Effector CD8-positive, alpha-beta T cell (primary cell): ENCODE results near the gene FOXM1.
"Not testable (repeated sequence)": the region's sequence is repeated elsewhere in the genome, so short reads cannot be mapped to it uniquely, and the experiment has no call there.

Source experiments
- DNase-seq: peaks from one replicate; lab custom pipeline; 2025; lab: John Stamatoyannopoulos, UW

FOXM1 gene

DNA sequence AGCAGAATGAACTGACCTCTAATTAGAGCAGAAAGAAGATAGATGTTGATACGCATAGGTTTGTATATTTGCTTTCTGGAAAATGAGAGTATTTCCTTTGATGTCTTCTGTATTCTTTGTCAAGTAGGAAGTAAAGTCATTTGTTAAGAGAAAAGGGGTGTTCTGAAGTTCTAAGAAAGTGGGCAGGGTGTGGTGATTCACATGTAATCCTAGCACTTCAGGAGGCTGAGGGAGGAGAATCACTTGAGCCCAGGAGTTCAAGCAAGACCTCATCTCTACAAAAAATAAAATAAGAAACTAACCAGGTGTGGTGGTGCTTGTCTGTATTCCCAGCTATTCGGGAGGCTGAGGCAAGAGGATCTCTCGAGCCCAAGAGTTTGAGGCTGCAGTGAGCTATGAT, 2.9 kb upstream of the FOXM1 start:
- no peak for DNase-seq

DNA sequence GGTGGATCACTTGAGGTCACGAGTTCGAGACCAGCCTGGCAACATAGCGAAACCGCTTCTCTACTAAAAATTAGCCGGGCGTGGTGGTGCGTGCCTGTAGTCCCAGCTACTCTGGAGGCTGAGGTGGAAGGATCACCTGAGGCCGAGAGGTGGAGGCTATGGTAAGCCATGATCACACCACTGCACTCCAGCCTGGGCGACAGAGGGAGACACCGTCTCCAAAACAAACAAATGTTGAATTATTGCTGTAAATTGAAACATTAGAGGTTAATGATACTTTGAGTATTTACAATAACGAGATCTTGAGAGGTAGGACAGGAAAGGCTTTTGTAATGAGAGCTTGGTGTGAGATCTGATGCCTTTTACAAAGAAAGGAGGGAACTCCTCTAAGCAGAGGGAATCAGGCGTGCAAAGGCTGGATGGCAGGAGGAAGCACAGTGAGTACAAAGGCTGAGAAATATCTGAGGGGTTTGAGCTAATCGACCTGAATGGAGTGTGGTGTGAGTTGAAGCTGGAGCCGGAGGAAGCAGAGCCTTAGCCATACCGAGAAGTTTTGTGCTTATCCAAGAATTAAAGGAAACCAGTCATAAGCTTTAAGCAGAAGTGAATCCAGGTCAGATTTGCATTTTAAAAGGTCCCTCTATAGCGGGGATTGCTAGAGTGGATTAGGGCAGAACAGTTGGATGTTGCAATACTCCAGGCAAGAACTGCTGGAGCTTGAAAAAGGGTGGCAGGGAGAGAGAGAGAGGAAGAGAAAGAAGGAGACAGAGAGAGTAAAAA, 1.2 kb upstream of the FOXM1 start:
- DNase-seq: no peak

DNA sequence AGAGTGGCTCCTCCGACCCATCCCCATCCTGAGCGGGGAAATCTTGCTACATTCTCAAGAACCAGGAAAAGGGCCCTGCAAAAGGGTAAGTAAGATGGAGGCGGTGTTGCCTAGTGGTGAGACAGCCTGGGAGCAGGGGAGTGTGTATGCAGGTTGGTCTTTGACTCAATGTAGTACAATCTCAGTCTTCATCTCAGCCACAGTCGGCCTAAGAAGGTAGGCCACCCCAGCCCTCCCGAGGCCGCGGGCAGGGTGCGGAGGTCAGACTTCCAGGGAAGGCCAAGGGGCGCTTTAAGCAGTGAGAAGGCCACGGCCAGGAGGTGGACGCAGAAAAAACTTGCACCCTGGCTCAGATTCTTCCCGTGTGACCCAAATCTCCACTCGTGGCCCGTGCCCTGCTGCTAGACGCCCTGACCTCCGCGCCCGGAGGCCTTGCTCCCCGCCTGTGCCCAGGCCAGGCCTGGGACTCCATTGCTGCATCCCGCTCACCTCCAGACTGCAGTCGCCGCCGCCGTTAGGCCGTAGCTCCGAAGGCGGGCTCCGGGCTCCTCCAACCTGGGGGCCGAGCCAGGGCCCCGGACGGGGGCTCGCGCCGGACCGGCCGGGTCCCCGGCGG, 435 bp downstream of the FOXM1 start:
- DNase-seq: no peak

DNA sequence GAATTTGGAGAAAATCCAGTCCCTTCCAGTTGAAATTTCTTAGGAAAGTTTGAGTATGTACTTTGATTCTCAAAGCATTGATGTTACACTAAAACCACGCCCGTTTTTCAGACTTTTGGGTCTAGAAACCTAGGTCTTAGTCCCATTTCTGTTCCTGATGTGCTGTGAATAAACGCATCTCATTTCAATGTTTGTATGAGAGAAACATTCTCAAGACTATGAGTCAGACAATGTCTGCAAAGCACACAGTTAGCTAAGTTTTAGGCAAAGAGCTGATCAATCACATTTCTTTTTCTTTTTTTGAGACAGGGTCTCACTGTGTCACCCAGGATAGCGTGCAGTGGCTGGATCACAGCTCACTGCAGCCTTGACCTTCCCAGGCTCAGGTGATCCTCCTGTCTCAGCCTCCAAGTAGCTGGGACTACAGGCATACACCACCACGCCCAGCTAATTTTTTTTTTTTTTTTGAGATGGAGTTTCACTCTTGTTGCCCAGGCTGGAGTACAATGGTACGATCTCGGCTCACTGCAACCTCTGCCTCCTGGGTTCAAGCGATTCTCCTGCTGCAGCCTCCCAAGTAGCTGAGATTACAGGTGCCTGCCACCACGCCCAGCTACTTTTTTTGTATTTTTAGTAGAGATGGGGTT, 7.9 kb downstream of the FOXM1 start:
- DNase-seq: not testable (repeated sequence)

DNA sequence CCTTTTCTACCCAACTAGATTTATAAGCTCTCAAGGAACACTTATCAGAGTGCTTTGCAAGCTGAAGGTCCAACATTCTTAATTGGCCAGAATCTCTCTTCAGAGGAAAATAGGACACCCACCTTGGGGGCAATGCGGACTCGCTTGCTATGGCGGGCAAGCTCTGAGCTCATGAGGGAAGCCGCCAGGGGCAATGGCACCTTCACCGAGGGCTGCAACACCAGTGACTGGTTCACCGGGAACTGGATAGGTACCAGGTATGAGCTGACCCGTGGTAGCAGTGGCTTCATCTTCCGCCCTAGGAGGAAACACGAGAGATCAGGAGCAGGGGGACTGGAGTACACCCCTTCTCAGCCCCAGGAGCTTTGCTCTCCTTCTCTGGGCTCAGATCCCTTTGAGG, 12.8 kb downstream of the FOXM1 start:
- DNase-seq: no peak

DNA sequence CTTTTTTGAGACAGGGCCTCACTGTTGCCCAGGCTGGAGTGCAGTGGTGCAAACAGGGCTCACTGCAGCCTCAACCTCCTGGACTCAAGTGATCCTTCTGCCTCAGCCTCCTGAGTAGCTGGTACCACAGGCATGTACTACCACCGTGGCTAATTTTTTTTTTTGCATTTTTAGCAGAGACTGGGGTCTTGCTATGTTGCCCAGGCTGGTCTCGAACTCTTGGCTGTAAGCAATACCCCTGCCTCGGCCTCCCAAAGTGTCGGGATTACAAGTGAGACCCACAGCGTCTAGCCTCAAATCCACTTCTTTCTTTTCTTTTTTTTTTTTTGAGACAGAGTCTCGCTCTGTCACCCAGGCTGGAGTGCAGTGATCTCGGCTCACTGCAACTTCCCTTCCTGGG, 13.6 kb downstream of the FOXM1 start:
- not testable (repeated sequence) for DNase-seq

DNA sequence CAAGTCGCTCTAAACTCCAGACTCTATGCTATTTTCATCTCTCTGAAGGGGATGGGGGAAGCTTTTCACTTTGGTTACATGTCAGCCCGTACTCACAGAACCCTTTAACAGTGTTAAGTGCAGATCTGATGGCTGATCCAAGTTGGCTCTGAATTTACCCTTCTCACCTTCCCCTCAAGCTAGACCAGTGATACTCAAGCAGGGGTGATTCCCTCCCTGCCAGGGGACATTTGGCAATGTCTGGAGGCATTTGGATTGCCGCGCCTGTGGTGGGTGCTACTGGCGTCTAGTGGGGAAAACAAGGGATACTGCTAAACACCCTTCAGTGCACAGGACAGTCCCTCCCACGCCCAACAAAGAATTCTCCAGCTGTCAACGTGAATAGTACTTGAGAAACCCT, 14.1 kb downstream of the FOXM1 start:
- no peak for DNase-seq

DNA sequence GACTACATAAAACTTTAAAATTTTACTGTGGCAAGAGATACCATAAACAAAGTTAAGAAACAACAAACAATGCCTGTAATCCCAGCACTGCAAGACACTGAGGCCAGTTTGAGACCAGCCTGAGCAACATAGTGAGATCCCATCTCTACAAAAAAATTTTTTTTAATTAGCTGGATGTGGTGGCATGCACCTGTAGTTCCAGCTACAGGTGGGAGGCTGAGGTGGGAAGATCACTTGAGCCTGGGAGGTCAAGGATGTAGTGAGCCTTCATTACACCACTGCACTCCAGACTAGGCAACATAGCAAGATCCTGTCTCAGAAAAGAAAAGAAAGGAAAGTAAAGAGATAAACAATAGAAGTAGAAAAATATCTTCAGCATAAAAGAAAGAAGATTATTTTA, 16.8 kb downstream of the FOXM1 start:
- no peak for DNase-seq

DNA sequence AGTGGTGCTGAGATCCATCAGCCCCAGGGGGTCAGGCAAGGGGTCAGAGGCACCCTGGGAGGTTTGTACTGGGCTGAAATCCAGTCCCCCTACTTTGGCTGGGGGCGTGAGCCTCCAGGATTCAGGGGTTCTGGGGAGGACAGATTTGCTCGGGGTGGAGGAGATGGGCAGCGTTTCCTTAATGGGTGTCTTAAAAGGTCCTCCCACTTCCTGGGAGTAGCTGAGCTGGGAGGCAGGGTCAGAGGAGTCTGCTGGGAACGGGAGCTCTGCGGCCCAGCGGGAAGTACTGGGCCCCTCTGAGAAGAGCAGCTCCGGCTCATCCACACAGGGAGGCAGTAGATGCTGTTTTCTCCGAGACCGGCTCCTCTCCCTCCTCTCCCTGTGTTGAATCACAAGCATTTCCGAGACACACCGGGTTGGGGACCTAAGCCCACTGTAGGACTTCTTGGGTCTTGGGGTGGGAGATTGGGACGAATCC, 18.0 kb downstream of the FOXM1 start:
- DNase-seq: no peak

DNA sequence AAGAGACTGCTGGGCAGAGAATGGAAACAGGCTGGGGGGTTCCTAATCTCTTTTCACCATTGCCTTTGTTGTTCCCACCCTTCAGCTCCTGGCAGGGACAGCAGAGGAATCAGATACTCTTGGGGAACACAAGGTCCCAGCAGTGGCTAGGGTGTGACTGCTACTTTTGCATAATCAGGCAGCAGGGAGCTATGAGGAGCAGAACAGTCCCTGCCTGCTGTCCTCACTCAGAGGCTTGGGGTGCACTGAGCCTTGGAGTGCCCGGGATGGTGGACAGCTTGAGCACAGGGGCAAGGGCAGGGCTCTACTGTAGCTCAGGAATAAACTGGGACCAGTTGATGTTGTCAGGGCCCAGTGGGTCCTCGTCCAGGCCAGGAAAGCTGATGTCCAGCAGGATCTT, 18.6 kb downstream of the FOXM1 start:
- no peak for DNase-seq

DNA sequence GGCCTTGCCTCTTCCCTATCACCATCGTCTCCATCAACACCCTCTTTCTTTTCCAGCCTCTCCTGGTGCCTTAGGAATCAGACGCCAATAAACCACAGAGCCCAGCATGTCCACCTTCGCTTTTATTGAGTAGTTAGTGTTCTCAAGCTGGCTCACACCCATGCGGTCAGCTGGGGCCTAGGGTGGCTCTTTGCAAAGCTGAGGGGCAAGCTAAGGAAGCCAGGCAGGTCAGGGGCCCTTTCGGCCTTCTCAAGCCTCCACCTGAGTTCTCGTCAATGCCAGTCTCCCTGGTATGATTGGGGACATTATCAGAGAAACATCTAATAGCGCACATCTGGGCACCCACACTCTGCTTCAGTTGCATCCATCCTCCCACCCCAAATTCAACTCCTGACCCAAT, 19.4 kb downstream of the FOXM1 start:
- no peak for DNase-seq

DNA sequence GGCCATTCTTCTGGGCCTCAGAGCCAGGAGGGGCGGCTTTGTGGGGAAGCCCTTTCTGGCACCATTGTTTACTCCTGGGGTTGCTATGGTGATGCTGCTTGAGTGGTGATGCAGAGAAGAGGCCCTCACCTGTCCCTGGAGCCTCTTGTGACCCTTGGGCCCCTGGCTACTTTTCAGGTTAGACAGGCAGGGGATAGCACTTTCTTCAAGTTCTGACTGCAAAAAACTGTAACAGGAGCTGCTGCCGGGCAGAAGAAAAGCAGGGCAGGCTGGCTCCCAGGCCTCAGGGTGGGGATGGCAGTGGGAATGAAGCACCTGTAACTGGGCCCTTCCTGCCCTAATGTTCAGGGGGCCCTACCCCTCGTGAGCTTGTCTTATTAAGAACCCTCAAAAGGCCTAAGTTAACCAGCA, 19.9 kb downstream of the FOXM1 start, which contains the start of gene TEX52:
Gene TEX52, minus strand, starts transcription at position 19 of the 411 bp plus-strand sequence. Its CDS starts 13 bp downstream, at position 6.
- no peak for DNase-seq

DNA sequence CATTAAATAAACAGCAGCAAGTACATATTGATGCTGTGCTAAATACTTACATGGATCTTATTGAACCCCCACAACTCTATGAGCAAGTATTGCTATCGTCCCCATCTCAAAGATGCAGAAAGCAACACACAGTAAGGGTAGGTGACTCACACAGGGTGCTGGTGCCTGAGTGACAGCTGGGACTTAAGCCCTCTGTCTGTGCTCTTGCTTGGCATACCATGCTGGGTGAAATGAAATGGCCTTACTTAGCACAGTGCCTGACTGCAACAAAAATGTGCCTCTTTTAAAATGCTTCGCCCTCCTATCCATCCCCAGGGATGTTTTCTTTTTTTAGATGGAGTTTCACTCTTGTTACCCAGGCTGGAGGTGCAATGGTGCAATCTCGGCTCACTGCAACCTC, 20.9 kb downstream of the FOXM1 start:
- DNase-seq: no peak

DNA sequence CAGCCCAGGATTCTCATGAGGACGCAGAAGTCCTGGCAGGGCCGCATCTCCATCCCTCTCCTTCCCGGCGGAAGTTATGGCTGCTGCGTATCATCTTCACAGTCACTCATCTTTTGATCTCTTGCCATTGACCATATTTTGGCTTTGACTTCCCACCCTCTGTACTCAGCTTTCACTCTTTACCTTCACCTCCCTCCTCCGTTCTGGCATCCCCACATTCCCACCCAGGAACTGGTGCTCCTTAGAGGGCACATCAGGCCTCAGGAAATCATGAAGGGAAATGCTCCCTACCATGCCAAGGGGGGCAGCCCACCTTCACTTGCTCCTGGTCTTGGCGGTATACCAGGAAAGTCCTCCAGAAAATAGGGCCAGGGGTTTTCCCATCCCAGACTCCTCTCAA, 21.4 kb downstream of the FOXM1 start:
- DNase-seq: no peak

DNA sequence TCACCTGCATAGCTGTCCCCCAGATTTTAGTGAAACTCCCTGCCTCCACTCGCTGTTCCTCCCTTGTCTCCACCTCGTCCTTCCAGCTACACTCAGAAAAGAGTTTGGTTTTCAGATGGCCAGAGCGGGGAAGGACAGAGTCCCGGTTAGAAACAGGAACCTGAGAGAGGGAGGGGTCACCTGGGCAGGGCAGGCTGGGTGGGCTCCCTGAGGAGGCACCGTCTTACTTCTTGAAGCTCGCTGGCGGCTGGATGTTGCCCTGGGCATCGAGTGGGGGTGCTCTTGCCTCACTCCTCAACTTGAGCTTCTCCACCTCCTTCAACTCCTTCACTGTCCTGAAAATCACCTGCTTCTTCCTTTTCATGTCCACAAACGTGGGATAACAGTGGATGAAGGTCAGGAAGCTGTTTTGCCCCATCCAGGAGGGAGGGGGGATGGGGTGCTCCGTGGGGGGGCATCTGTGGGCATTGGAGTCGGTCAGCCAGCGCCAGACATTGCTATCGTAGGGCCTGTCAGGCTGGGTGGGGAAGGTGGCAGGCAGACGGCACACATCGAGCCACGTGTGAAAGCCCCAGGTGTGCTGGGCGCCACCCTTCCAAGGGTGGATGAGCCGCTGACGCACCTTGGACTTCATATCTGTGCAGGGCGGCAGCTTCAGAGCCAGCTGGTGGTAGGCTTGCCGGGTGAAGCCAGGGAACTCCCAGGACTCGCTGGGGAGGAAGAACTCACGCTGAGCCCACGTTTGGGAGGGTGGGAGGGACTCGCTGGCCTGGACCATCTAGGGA, 22.1 kb downstream of the FOXM1 start:
- DNase-seq: no peak

DNA sequence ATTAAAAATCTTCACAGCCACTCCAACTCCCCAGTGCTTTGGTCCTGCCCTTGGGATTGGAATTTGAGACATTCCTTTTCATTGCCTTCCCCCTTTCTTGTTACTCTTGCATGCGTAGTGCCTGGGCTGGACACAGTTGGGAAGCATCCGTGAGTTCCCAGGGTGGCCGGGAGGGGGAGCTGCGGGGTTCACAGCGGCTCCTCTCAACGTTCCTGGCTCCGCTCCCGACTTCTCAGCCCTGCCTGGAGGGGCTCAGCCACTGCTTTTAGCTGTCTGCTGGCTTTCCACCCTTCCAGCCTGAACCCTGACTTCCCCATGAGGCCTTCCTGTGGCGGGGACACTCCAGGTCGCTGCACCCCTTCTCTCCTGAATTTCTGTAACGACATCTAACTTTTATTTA, 23.3 kb downstream of the FOXM1 start:
- DNase-seq: peak; percentile 18

DNA sequence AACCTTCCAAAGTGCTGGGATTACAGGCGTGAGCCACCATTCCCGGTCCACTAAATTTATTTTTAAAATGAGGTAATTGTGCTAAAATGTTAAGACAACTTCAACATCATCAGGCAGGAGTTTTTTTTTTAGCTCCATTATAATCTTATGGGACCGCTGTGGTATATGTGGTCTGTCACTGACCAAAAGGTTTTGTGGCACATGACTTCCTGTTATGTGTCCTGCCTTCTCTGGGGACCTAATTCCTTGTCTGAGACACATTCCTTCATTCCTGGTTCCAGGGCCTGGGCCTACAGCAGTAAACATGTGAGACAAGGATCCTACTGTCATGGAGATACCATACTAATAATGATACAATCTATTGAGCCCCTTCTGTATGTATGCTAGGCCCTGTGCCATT, 25.0 kb downstream of the FOXM1 start:
- no peak for DNase-seq

DNA sequence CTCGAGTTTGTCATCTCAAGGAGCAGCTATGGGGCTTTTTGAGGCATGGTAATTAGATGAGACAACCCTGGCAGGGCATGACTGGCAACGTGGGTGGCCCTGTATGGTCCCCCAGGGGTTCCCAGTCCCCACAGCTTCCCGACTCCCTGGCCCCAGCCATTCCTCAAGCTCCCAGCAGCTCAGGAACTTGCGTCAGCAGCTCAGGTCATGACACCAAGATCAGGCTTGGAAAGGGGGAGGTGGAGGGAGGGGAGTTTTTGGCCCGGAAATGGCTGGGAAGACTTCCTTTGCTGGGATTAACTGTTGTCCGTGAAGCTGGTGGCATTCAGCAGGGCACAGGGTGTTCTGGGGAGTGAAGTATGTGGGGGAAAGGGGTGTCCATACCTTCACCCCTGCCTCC, 31.7 kb downstream of the FOXM1 start:
- no peak for DNase-seq

DNA sequence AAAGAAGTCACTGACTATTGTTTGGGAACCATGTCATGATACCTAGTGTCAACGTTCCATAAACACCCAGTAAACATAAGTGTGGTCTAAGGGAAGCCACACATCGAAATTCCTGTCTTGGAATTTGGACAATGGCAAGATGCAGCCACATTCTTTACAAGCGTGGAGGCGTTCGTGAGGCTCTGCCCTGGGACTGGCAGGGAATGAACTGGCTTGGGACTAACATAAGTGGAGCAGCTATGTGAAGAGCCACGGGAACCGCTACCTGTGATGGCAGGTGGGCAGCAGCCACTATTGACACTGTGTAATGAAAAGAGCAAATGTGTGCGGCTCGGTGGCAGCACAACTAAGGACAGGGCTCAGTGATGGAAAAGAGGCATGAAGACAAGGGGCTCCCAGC, 32.2 kb downstream of the FOXM1 start:
- no peak for DNase-seq

DNA sequence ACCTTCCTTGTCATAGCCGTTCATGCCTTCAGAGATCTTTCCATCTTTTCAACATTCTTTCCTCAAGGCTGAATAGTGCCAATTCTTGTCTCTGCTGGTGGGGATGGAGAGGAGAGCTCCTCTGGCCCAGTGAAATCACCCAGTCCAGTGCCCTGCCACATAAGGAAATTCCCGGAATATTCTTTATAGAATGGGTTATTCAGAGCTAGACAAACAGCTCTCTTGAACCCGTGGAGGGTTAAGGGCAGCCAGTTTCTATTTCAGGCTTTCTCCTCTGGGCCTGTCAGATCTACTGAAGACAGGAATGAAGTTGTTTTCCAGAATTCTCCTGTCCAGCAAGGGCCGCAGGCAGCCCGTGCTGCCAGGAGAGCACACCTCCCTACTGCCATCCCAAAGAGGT, 34.0 kb downstream of the FOXM1 start:
- DNase-seq: no peak

DNA sequence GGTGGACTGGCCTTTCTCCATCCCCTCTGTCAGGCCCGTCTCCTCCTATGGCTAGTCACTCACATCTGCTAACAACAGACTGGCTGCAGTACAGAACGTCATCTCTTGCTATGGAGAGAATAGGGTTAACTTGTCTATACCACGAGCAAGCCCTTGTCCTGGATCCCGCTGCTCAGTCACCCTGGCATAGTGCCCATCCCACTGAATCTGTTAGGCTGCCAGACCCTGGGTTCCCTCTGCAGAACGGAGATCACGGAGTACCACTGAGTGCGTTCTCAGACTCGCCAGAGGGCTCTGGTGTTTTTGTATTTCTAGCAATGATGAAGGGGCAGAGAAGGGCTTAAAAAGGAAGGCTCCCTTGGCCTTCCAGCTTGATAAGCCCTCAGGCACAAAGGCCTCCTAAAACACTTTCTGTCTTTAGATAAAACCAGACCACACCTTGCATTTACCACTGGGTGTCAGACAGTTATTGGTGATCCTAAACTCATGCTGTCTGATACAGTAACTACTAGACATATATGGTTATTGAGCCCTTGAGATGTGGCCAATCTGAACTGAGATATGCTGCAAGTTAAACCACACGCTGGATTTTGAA, 35.8 kb downstream of the FOXM1 start:
- DNase-seq: no peak

DNA sequence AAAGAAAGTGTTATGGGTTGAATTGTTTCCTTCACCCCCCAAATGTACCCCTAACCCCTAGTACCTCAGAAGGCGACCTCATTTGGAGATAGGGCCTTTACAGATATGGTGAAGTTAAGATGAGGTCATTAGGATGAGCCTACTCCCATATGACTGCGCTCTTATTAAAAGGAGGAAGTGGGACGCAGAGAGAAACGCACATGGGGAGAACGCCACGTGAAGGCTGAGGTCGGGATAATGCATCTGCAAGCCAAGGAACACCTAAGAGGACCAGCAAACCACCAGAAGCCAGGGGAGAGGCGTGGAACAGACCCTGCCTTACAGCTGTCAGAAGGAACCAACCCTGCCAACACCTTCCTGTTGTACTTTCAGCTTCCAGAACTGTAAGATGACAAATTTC, 40.4 kb downstream of the FOXM1 start:
- no peak for DNase-seq
